GM13976 (cell line): Measurements from ENCODE around the gene MRPL20.

Experiments
- DNase-seq: peaks from one replicate; pipeline ENCODE4 v3.0.0; 2012; ENCODE audit warnings: low spot score
- in situ Hi-C: fragments of 300-500 bp; cut with MboI; formaldehyde crosslinking; loops from one replicate; pipeline ENCODE4 v1.12.0; 2022; ENCODE audit warnings: low sequenced_read_pairs, mixed read lengths, inconsistent platforms; ENCODE audit not compliant: unreplicated experiment
- TF ChIP-seq, protein P1 (sequence below): IDR thresholded peaks from 2 replicates; pipeline ENCODE4 v1.5.1; 2012; ENCODE audit warnings: borderline replicate concordance, mild to moderate bottlenecking; ENCODE audit not compliant: insufficient read depth; ENCODE audit errors: extremely low read depth, missing control alignments, control extremely low read depth

MRPL20 gene

DNA sequence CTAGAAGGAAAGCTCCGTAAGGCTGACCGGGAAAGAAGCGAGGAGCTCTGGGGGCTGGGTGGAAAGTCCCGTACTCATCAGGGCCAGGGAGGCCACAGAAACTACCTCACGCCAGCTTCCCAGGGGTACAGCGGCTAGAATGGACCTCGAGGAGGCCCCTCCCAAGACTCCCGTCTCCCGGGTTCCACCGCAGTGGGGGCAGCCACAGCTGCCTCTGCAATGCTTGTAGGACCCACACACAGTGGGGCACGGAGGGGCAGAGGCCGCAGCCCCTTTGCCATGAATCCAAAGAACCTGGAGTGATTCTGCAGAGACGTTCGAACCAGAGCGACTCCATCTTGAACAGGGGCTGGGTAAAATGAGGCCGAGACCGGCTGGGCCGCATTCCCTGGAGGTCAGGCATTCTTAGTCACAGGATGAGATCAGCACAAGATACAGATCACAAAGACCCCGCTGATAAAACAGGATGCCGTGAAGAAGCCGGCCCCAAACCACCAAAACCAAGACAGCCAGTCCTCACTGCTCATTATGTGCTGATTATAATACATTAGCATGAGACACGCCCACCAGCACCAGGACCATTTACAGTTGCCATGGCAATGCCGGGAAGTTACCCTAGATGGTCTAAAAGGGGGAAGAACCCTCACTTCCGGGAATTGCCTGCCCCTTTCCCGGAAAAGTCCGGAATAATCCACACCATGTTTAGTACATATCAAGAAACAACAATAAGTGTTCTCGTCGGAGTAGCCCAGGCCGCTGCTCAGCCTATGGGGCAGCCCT is 15.6 kb upstream of the MRPL20 start:
- DNase-seq = no peak
- TF ChIP-seq, protein P1, sequence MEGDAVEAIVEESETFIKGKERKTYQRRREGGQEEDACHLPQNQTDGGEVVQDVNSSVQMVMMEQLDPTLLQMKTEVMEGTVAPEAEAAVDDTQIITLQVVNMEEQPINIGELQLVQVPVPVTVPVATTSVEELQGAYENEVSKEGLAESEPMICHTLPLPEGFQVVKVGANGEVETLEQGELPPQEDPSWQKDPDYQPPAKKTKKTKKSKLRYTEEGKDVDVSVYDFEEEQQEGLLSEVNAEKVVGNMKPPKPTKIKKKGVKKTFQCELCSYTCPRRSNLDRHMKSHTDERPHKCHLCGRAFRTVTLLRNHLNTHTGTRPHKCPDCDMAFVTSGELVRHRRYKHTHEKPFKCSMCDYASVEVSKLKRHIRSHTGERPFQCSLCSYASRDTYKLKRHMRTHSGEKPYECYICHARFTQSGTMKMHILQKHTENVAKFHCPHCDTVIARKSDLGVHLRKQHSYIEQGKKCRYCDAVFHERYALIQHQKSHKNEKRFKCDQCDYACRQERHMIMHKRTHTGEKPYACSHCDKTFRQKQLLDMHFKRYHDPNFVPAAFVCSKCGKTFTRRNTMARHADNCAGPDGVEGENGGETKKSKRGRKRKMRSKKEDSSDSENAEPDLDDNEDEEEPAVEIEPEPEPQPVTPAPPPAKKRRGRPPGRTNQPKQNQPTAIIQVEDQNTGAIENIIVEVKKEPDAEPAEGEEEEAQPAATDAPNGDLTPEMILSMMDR = no peak
- in situ Hi-C loops = no loop called here

DNA sequence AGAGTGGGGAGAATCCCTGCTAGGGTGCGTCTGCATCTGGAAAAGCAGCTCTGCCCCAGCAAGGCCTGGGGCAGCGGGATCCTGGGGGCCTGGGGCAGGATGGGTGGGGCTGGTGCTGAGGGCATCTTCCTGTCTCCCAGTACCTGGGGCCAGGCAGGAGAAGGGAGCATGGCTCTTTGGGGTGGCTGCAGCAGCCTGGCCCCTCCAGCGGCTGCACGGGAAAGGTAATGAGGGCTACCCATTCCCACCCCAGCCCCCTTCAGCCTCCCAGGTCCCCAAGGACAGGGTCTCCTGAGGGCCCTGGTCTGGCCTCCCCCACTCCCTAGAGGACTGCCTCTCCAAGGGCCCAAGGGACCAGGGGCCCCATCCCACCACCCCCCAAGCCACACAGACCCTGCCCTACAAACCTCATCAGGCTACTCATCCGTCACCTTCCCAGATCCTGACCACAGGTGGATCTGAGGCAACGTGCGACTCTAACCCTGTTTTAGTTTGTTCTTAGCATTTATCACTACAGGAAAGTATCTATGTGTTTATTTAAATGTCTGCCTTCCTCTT is 14.9 kb upstream of the MRPL20 start:
- in situ Hi-C loops = no loop called here
- no peak for DNase-seq
- TF ChIP-seq, protein P1 = no peak

DNA sequence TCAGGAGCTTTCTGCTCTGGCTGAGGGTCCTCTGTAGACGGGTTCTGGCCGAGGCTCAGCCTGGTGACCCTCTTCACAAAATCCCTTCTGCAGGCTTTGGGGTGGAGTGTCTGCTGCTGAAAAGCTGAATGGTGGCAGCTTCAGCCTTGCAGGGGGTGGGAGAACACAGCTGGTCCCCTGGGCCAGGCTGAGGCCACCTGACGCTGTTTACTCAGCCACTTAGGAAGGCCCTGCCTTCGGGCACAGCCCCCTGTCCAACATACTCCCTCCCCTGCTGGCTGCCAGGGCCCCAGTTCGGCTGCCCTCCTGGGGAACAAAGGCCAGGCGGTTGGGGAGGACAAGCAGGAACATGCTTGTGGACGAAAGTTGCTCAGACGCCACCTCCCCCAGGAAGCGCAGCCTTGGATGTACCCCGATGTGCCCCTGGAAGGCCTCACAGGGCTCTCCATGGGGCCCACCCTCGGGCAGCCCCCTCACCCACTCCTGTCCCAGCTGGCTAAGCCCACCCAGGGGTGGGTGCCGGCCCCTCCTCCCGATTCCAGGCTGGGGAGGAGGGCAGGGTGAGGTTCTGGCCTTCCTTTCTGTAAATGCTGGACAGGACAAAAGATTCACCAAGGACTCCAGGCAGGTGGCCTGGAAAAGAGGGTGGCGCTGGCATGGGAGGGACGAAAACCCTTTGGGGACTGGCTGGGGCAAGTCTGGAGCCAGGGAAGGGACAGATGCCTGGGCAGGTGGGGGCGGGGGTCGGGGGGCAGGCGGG is 14.2 kb upstream of the MRPL20 start, which contains the start of gene ANKRD65:
TSS of gene ANKRD65 (minus strand) at position 130 of the 760 bp plus-strand sequence. CDS start 271 bp downstream, outside the sequence.
- no peak for DNase-seq
- TF ChIP-seq, protein P1 = no peak
- in situ Hi-C loops = no loop called here

DNA sequence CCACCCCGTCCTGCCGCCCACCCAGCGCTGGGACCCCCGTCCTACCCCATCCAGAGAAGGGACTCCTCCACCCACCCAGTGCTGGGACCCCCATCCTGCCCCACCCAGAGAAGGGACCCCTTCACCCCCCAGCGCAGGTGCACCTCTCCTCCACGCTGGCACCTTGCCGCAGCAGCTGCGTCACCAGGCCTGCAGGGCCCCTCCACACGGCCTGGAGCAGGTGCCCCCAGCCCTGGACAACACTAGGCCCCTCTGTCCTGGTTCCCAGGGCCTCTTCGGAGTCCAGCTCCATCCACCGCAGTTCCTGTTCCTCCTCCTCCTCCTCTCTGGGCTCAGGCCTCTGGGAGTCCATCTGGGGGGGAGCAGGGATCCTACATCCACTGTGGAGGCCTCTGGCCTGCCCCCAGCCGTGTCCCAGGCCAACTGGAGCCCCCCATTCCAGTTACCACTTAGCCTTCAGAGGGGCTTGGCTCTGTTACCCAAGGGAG is 13.6 kb upstream of the MRPL20 start:
- DNase-seq = no peak
- in situ Hi-C loops = no loop called here
- TF ChIP-seq, protein P1 = no peak

DNA sequence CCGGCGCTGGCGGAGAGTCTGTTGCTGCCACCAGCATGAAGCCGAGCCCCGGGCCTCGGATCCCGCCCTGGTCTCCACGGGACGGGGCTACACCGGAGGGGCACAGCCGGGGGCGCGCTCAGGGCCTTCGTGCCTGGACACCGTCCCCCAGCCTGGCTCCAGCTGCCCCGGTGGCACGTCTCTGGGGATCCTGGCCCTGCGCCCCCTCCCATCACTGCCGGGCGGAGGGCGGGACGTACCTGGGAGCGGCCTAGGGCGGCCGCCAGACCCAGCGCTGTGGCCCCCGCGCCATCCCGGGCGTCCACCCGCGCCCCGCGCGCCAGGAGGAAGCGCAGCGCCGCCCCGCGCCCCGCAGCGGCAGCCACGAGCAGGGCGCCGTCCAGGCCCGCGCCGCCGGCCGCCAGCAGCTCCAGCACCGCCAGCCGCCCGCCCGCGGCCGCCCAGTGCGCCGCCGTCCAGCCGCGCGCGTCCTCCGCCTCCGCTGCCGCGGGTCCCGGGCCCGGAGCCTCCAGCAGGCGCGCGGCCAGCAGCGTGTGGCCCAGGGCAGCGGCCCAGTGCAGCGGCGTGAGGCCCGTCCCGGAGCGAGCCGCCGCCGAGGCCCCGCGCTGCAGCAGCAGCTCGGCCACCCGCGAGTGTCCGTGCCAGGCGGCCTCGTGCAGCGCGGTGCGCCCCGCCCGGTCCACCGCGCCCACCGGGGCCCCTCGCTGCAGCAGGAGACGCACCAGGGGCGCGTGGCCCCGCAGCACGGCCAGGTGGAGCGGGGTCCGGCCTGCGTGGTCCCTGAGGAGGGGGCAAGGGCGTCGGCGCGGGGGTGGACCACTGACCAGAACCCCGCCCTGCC is 12.9 kb upstream of the MRPL20 start:
- in situ Hi-C loops = no loop called here
- no peak for DNase-seq
- TF ChIP-seq, protein P1 = no peak

DNA sequence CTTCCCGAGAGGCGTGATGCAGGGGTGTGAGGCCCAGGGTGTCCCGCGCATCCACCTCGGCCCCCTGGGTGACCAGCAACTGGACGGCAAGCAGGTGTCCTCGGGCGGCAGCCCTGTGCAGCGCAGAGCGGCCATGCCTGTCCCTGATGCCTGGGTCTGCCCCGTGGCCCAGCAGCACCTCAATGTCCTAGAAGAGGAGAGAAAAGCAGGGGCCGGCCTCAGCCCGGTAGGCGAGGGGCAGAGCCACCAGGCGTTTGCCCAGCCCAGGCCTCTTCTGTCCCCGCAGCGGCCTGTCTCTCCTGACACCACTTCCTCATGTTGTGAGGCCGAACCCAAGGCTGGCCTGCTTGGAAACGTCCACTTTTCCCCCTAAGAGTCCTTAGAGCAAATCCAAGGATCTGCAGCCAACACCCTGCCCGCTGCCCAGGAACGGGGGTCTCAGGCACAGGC is 12.3 kb upstream of the MRPL20 start:
- in situ Hi-C loops = no loop called here
- DNase-seq = no peak
- TF ChIP-seq, protein P1 = no peak
